Stimulated activated CD4-positive, alpha-beta T cell treated with anti-CD3 and anti-CD28 coated beads, TNF-alpha, amount 100 ng/mL, for 24 hours (primary cell): ENCODE data around the gene ZNF497.
A peak's percentile ranks its signal among the peaks of the same experiment; 100 is the strongest.

Experiments used
- DNase-seq, 3 experiments: peaks; one replicate each; pipeline ENCODE4 v3.0.0-alpha.2; 2020; ENCODE audit warnings: low read depth in 3 of 3

ZNF497 gene

DNA sequence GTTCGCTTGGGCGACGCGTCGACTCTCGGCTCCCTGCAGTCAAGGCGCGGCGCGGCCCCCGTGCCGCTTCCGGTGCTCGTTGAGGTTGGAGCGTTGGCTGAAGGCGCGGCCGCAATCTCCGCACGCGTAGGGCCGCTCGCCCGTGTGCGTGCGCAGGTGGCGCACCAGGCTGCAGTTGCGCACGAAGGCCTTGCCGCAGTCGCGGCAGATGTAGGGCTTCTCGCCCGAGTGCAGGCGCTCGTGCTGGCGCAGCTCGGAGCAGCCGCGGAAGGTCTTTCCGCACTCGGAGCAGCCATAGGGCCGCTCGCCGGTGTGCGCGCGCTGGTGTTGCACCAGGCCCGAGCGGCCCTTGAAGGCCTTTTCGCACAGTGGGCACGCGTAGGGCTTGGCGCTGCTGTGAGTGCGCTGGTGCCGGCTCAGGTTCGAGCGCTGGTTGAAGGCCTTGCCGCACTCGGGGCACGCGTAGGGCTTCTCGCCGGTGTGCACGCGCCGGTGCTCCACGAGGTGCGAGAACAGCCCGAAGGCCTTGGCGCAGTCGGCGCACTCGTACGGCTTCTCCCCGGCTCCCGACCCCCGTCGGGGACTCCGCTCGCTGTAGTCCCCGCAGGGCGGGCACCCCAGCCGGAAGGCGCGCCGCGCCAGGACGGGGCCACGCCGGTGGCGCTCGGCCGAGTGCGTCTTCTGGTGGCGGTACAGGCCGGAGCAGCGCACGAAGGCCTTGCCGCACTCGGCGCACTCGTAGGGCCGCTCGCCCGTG is 5.3 kb upstream of the ZNF497 start:
- DNase-seq: no peak

DNA sequence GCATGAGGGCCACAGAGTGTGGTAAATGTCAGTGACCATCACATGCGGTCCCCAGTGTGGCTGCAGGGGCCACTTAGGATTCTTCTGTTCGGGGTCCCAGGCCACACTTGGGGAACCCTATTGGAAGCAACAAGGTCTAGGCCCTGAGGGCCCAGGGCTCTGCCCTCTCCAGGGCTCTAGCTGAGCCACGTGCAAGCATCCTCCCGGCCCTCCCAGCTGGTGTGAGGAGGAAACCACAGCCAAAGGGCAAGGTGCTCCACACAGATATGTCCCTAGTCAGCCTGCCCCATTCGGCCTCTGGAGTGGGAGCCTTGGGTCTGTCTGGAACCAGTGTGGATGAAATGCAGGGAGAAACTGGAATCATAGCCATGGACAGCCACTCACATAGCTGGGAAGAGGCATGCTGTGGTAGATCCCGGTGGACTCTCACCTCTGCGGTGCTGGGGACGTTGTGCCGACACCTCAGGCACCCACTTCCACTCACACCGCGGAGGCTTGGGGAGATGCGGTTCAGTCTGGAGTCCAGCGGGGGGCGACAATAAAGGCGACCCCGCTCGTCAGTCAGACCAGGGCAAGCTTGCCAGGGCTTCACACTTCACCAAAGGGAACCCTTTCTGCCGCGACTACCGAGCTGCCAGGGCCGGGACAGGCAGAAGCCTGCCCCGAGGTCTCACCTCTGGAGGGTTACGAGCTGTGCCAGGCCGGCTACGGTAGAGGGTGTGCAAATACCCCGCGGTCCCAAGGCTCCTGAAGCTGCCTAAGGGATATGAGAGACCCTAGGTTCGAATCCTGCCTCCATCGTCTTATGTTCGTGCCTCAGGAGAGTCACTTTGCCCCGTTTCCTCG is 4.3 kb upstream of the ZNF497 start:
- no peak for DNase-seq

DNA sequence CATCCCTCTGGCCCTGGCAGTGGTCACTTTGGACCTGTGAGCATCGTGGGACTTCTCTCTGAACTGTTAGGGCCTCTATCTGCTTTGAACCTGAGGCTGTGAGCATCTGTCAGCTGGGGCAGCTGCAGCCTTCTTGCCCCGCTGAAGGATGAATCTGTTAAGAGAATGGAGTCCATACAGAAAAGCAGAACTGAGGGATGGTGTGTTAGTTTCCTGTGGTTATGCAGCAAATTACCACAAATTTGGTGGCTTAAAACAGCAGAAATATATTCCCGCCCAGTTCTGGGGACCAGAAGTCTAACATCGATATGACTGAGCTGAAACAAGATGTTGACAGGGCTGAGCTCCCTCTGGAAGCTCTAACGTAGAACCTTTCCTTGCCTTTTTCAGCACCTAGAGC is 1.6 kb upstream of the ZNF497 start:
- DNase-seq: no peak

DNA sequence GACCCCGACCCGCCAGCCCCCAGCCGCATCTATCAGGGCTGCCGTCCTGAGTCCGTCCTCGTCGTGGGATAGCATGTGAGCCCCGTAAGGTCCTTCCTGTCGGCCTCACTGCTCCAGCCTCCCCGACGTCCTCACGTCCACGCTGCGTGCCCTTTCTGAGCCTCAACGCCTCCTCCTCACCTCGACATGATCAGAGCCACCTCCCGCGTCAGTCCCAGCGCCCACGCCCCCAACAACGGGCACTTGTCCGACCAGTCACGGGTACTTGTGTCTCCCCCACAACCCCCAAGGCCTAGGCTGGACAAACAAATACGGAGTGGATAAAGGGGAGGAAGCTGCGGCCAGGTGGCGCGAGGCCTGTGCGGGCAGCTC is 665 bp downstream of the ZNF497 start:
- peak in 2 of 3 experiments; percentile 21 to 62 for DNase-seq

DNA sequence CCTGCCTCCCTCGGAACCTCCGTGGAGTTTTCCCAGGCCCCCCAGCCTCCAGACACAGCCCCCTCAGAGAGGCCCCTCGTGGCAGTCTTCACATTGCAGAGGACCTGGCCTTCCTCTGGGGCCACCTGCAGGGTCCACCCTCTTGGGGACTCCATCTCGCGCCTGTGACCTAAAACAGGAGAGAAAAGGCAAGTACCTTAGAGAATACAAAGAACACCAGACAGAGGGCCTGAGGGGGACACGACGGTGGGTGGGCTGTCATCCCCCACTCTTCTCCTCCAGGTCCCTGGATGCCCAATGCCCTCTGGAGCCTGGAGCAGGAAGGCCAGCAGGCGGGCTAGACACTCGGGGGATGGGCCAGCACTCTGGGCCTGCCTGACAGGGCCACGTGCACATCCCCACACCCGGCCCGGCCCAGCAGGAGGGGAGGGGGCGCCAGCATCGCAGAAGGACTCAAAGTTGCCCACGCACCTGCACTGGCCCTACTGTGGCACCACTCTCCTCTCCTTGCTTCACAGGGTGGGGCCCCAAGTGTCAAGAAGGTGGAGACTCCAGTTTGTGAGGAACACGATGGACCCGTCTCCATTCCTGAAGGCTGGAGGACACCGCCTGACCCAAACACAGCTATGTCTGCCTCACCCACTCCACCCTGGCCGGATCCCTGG is 4.9 kb downstream of the ZNF497 start:
- DNase-seq: no peak

DNA sequence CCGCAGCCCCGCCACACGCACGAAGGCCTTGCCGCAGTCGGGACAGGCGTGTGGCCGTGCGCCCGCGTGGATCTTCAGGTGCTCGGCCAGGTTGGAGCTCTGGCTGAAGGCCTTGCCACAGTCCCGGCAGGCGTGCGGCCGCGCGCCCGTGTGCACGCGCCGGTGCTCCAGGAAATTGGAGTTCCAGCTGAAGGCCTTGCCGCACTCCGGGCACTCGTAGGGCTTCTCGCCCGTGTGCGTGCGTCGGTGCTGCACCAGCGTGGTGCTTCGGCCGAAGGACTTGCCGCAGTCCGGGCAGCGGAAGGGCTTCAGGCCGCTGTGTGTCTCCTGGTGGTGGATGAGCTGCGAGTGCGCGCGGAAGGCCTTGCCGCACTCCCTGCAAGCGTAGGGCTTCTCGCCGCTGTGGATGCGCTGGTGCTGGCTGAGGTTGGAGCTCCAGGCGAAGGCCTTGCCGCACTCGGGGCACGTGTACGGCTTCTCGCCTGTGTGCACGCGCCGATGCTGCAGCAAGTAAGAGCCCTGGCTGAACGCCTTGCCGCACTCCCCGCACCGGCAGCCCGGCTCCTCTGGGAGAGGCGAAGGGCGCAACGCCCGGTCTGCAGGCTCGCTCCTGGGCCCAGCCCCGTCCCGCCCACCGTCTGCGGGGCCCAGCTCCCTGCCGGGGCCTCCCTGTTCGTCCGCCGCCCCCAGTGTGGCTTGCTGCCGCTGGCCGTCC is 5.6 kb downstream of the ZNF497 start:
- DNase-seq: no peak

DNA sequence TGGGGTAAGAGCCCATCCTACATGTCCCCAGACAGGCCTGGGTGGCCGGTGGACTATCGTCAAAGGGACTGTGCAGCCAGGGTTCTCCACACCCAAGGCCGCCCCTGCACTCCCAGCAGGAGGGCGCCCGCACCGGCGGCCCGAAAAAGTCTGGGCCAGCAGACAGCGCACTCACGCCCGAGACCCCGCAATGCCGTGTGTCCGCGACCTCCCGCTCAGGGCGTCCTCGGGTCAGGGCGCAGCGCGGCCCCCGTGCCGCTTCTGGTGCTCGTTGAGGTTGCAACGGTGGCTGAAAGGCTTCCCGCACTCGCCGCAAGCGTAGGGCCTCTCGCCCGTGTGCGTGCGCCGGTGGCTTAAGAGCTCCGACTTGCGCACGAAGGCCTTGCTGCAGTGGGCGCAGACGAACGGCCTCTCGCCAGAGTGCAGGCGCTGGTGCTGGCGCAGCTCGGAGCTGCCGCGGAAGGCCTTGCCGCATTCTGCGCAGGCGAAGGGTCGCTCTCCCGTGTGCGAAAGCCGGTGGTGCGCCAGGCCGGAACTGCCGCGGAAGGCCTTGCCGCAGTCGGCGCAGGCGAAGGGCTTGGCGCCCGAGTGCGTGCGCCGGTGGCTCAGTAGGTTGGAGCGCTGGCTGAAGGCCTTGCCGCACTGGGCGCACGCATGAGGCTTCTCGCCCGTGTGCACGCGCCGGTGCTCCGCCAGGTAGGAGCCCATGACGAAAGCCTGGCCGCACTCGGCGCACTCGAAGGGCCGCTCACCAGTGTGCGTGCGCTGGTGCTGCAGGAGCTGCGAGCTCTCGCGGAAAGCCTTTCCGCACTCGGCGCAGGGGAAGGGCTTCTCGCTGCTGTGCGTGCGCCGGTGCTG is 6.4 kb downstream of the ZNF497 start:
- DNase-seq: peak in 1 of 3 experiments; percentile 34

DNA sequence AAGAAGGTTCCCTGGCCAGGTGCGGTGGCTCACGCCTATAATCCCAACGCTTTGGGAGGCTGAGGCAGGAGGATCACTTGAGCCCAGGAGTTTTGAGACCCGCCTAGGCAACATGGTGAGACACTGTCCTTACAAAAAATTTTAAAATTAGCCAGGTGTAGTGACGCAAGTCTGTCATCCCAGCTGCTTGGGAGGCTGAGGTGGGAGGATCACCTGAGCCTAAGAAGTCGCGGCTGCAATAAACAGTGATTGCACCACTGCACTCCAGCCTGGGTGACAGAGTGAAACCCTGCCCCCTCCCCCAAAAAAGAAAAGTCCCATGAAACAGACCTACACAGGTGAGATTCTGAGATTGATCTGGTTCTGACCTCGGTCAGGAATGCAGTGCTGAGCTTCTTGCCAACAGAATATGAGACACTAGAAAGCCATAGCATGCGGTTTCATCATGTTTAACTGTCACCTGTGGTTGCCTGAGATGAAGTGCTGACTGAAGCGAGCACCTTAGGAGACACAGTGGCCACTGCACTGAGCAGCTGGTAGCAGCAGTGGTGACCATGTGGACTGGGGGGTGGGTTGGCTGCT is 7.2 kb downstream of the ZNF497 start:
- DNase-seq: no peak

DNA sequence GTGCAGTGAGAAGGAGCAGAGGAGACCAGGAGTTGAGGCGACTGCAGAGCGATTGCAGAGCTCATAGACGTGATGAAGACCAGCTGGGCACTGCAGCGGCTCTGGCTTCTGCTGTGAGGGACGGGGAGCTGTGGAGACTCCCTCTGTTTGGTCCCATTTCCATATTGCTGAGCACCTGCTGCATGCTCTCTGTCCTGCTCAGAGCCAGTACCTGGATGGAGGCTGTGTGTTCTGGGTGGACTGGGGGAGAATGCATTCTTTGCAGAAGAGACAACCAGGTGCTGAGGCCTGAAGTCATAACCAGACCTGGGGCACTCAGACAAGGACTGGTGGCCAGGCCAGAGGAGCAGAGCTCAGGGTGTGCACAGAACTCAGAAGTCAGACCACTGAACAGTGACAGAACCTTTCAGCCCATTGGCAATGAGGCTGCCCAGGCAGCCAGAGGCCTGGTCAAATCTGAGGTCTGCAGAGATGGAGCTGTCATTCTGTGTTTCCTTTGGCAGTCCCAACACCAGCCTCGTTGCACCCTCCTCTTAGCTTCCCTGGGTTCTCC is 8.0 kb downstream of the ZNF497 start:
- DNase-seq: no peak

DNA sequence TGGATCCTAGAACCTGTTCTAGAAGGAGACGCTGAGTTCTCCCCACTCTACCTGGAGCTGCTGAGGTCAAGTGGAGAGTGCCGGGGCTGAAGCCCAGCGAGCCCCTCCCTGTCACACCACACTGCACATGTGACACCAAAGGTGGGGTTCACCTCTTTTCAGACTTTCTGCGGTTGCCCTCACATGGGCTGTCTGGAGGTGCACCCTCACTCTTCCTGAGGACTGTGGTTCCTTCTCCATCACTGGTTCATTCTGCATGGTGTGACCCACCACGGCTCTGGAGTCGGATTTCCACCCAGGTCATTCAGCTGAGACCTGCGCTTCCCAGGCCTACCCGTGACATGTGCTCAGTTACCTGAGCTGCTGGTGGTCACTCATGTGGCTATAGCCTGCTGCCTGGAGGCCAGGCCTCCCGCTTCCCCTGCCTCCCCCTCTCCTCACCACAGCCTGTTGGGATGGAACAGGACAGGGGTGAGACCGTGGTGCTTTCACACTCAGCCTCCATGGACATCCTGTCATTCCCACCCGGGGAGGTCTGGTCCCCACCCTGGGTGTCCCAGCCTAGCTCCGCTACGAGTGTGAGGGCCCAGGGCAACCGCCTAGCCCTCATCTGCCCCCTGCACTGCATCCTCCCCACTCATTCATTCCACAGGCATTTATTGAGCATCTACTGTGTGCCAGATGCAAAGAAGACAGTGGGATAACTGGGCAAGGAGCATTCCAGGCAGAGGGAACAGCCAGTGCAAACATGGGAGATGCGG is 8.7 kb downstream of the ZNF497 start:
- no peak for DNase-seq

DNA sequence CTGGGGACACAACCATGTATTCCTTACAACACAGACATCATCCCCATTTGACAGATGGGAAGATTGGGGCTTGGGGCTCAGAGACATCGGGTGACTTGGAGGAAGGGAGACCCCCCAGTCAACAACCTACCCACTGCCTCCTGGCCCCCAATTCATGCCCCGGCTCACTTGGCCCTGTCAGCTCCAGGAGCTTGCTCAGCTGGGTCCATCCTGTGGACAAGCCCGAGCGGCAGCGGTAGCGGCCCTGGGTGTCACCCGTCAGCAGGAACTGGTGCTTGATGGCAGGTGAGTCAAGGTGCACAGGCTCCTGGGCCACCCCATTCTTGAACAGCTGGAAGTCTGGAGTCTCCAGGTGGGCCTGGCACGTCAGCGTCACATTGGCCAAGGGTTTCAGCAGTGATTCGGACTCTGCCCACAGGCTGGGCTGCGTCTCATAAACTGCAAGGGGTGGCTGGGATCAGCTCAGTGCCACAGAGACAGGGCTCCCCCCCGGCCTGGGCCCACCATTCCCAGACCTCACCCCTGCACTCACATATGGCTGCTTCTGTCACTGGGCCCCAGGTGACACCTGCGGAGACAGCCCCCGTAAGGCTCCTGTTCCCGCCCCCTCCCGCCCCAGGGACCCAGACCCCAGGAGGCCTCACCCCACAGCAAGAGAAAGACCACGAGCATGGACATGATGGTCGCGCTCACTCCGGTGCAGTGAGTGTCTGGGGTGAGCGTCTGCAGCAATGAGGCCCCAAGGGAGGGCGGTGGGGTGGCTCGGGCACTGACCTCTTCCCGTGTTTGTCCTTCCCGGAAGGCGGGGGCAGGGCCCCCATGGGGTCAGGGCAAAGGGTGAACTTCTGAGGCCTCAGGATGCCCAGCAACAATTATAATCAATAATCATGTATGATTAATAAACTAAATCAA is 9.5 kb downstream of the ZNF497 start, which contains the start of gene A1BG:
Gene A1BG (minus strand): TSS at position 733 of the 912 bp plus-strand sequence. CDS start 55 bp downstream, at position 678.
- DNase-seq: no peak

DNA sequence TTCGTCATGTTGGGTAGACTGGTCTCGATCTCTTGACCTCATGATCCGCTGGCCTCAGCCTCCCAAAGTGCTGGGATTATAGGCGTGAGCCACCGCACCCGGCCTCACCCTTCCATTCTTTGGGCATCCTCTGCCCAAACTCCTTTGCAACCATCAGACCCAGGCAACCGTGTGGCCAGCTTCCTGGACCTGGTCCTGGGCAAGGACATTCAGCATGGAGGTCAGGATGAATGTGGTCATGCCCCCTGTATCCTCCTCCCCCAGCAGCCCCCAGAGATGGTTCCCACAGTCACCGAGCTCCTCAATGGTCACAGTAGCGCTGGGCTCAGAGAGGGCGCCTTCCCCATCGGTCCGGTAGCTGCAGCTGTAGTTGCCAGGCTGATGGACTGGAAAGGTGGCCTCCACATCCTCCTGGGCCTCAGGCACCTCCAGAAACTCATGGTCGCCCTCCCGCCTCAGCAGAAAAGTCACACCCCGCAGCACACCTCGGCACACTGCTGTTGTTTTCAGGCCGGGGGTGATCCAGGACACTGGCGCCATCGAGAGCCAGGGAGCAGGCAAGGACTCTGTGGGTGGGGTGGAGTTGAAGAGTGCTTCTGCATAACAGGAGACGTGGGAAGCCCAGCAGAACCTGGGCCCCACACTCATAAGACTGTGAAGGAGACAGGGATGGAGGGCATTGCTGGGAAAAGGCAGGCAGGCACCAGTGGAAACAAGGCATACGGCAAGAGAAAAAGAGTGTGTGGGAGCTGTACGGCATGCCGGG is 10.4 kb downstream of the ZNF497 start:
- DNase-seq: no peak

DNA sequence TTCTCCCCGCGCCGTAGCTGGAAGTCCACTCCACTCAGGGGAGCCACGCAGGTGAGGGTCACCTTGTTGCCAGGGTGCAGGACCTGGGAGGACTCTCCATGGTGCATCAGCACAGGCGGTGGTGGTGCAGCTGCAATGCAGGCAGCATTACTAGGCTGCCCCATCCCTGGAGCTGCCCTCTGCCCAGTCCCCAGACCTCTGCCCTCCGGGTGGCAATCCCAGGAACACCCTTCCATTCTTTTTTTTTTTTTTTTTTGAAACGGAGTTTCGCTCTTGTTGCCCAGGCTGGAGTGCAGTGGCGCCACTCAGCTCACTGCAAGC is 11.0 kb downstream of the ZNF497 start:
- DNase-seq: no peak

DNA sequence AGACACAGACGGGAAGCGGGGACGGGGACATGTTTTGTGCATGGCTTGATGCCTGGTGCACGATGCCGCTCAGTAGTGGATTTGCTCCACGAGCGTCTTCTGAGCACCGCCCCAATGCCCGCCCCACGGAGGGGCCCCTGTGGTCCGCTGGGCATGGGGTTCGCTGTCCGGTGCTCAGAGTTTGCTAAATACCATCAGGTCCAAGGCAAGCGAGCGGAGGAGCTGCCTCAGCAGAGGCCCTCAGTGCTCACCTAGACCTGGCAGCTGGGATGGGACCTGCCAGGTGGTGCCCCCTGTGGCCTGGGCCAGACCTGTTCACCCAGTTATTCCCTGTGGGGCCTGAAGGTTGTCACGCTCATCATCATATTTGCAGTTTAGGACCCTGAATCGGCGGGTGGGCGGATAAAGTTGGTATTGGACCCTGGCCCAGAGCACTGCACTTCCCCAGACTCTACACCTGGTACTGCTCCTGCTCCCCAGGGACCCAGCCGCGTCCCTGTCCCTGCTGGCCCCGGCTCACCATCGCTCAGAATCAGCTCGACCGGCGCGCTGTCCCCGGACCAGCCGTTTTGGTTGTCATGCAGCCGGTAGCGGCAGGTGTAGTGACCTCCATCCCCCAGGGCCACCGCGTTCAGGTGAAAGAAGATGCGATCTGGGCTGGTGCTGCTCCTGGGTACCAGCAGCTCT is 11.5 kb downstream of the ZNF497 start:
- DNase-seq: no peak

DNA sequence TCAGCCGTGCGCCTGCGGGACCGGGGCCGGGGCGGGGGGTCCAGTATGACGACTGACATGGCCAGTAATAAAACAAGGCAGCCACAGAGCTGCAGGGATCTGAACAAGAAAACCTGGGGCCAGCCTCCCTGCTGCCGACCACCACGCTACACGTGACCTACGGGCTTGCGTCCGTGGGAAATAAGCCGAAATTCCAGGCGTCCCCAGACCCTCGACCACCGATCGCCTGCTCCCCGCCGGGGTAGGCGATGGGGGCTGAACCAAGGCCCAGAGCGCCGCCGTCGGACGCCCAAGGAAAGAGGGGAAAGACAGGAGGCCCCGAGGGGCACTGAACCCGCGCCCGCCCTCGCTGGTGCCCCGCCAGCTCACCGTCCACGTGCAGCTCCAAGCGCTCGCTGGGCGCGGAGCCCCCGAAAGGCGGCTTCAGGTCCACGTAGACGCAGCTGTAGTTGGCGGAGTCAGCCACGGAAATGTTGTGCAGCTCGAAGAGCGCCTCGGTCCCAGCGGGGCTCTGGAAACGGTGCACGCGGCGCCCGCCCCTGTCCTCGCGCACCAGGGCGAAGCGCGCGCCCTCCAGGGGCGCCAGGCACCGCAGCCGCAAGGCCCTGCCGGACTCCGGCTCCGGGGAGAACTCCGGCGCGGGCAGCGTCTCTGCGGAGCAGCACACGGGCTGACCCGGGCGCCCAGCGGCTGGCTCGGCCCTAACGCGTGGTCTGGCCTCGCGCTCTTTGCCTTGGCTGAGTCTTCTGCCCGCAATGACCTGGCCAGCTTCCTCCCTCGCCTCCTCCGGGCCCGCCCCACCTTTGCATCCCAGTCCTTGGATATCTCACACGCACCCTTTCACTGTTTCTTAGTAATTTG is 12.3 kb downstream of the ZNF497 start:
- DNase-seq: no peak

DNA sequence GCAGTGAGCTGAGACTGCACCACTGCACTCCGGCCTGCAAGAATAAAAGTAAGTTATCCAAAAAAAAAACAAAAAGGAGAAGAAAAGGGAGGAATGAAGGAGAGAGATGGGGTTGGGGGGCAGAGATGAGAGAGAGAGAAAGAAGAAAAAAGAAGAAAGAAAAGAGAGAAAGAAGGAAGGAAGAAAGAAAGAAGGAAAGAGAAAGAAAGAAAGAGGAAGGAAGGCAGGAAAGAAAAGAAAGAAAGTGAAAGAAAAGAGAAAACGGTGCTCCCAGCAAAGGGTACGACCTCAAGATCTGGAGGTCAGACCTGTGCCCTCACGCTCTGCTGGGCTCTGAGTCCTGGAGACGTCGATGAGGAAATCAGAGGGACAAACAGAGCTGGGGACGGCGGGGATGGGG is 13.0 kb downstream of the ZNF497 start:
- DNase-seq: no peak
